Natural killer cell (primary cell): ENCODE measurements around the gene GAREM2. TPM values are rescaled to one million over a fixed set of nuclear protein-coding genes. Genes with fewer than 3 reads are reported as not detected.

Experiments used
- ATAC-seq, 3 donors: fragments of 150-1000 bp in 2 of 3; fragments of 200-7000 bp in 1 of 3; cut with Tn5 transposase; 1 replicate in 1 of 3; 2 replicates in 2 of 3; pipeline ENCODE4 v1.10.0; 2021; ENCODE audit warnings: mild to moderate bottlenecking in 2 of 3, moderate library complexity in 2 of 3
- DNase-seq, 2 donors: peaks; one replicate each; pipeline versions ENCODE4 v3.0.0 to v3.0.0-alpha.2; 2013 to 2021; ENCODE audit warnings: mixed read lengths in 1 of 2
- H3K27ac ChIP-seq: one replicate; pipeline ENCODE4 v1.5.1; 2013; ENCODE audit warnings: mild to moderate bottlenecking, low read length
- H3K27me3 ChIP-seq: one replicate; pipeline ENCODE4 v1.6.1; 2013; ENCODE audit warnings: low read length; ENCODE audit not compliant: control insufficient read depth, insufficient read depth
- H3K36me3 ChIP-seq: one replicate; pipeline ENCODE4 v1.6.1; 2013; ENCODE audit warnings: low read length; ENCODE audit not compliant: control insufficient read depth, insufficient read depth
- H3K4me1 ChIP-seq: one replicate; pipeline ENCODE4 v1.6.1; 2013; ENCODE audit warnings: low read length; ENCODE audit not compliant: control insufficient read depth, insufficient read depth
- H3K4me3 ChIP-seq: one replicate; pipeline ENCODE4 v1.5.1; 2013; ENCODE audit warnings: low read length
- H3K9me3 ChIP-seq: one replicate; pipeline ENCODE4 v1.6.1; 2013; ENCODE audit warnings: low read length; ENCODE audit not compliant: control insufficient read depth, insufficient read depth
- H3K27ac Mint-ChIP-seq, 2 donors: one replicate each; pipeline ENCODE4 v1.8.0; 2022; ENCODE audit warnings: mild to moderate bottlenecking in 2 of 2, mixed read lengths in 2 of 2, moderate library complexity in 1 of 2
- H3K27me3 Mint-ChIP-seq, 2 donors: one replicate each; pipeline ENCODE4 v1.8.0; 2022; ENCODE audit warnings: low read depth in 2 of 2, mixed read lengths in 2 of 2
- H3K36me3 Mint-ChIP-seq: one replicate; pipeline ENCODE4 v1.8.0; 2022; ENCODE audit warnings: mixed read lengths
- H3K4me1 Mint-ChIP-seq, 2 donors: one replicate each; pipeline ENCODE4 v1.8.0; 2022; ENCODE audit warnings: mixed read lengths in 2 of 2
- H3K4me3 Mint-ChIP-seq: one replicate; pipeline ENCODE4 v1.8.0; 2022; ENCODE audit warnings: mild to moderate bottlenecking, moderate library complexity, mixed read lengths
- H3K9me3 Mint-ChIP-seq, 2 donors: one replicate each; pipeline ENCODE4 v1.8.0; 2022; ENCODE audit warnings: mixed read lengths in 2 of 2
- CTCF ChIP-seq: fragments of 200-600 bp; IDR thresholded peaks from one replicate; pipeline ENCODE4 v1.8.0; 2022; ENCODE audit warnings: antibody characterized with exemption
- WGBS: methylation state at CpG from one replicate; pipeline ENCODE4 v1.1.7; 2013; ENCODE audit warnings: missing lambda C conversion rate; ENCODE audit not compliant: insufficient coverage; 5-methylcytosine and 5-hydroxymethylcytosine counted together
- intact Hi-C: fragments of 100-400 bp; cut with micrococcal nuclease; formaldehyde crosslinking; loops from one replicate; pipeline ENCODE4 v1.14.2; 2022
- total RNA-seq, 4 donors: library from RNA; stranded (reverse); fragments of 120-200 nt in 1 of 4; gene quantifications; one replicate each; pipeline versions ENCODE4 v1.2.3 to v1.2.4, GENCODE V29; 2013 to 2022

Gene GAREM2
- 1 to 10 TPM; 7.1 to 9.2 (median 7.2) TPM for total RNA-seq
- 1.1 TPM for total RNA-seq (2013)

- Histone ChIP-seq H3K27me3 (peaks cover 22% of the 10 kb centered on the region), H3K36me3 (no peaks in the 10 kb centered on the region), H3K27ac (no peak within 1 kb of the TSS), H3K4me1 (peaks cover 22% of the 10 kb centered on the region), H3K9me3 (no peaks in the 10 kb centered on the region), H3K4me3 (no peak within 1 kb of the TSS)
- intact Hi-C loops = loop anchor here (5.0 kb wide), 1 partner anchor 159 kb away; no protein-coding TSS in a partner anchor
- Mint-ChIP-seq H3K27ac (peak within 1 kb of the TSS in 1 of 2 donors; percentile 47), H3K36me3 (no peaks in the 10 kb centered on the region), H3K27me3 (peaks cover 40 to 48% of the 10 kb centered on the region in 2 donors), H3K9me3 (no peaks in the 10 kb centered on the region), H3K4me1 (peaks cover 17 to 24% of the 10 kb centered on the region in 2 donors), H3K4me3 (peak within 1 kb of the TSS; percentile 94)
- no peak for TF ChIP-seq CTCF
- DNase-seq = no peak
- 1% methylated on average over 82 of the region's 102 CpGs for WGBS
- ATAC-seq = peak in 2 of 3 donors; percentile 12 to 27
Measured at GRCh38 chr2:26172871-26173775, at the start of gene GAREM2. TSS of gene GAREM2 (plus strand) at chr2:26173088. CDS start at chr2:26173221, 133 bp downstream.

DNA sequence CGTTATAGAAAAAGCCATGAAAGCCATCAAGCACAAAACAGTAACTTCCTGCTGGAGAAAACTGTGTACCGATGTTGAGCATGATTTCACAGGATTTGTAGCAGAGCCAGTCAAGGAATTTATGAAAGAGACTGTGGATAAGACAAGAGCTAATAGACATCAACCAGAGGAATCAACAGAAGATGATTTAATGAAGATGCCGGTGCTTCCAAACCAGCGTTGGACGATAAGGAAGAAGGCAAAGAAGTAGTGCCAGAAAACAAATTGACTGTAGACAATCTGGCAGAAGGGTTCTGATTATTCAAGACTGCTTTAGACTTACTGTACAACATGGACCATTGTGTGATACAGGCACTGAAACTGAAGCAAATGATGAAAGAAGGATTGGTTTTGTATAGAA is 49.5 kb upstream of the GAREM2 start:
- Histone ChIP-seq H3K9me3 (no peaks in the 10 kb centered on the region), H3K4me3 (no peak overlapping the region), H3K36me3 (peaks cover 12% of the 10 kb centered on the region), H3K27me3 (no peaks in the 10 kb centered on the region), H3K4me1 (peaks cover 12% of the 10 kb centered on the region), H3K27ac (no peak overlapping the region)
- DNase-seq (no peak), ATAC-seq (no peak)
- intact Hi-C loops = loop anchor here (5.0 kb wide), 1 partner anchor 36 kb away; no protein-coding TSS in a partner anchor
- Mint-ChIP-seq H3K9me3 (no peaks in the 10 kb centered on the region), H3K36me3 (no peaks in the 10 kb centered on the region), H3K27me3 (no peaks in the 10 kb centered on the region), H3K27ac (peak overlapping the region in 1 of 2 donors; percentile 91), H3K4me1 (peaks cover 40 to 51% of the 10 kb centered on the region in 2 donors), H3K4me3 (no peak overlapping the region)
- WGBS = 95% methylated on average over 5 of the region's 5 CpGs
- no peak for TF ChIP-seq CTCF

DNA sequence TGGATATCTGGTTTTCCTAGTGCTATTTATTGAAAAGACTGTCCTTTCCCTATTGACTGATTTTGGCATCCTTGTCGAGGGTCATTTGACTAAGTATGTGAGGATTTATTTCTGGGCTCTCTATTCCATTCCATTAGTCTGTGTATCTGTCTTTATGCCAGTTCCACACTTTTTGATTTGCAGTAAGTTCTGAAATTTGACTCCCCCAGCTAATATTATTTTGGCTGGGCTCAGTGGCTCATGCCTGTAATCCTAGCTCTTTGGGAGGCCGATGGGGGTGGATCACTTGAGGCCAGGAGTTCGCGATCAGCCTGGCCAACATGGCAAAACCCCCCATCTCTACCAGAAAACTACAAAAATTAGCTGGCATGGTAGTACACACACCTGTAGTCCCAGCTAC is 46.8 kb upstream of the GAREM2 start:
- Histone ChIP-seq H3K9me3 (no peaks in the 10 kb centered on the region), H3K4me1 (peaks cover 12% of the 10 kb centered on the region), H3K4me3 (no peak overlapping the region), H3K36me3 (peaks cover 18% of the 10 kb centered on the region), H3K27ac (no peak overlapping the region), H3K27me3 (no peaks in the 10 kb centered on the region)
- no peak for TF ChIP-seq CTCF
- no peak for DNase-seq
- no peak overlapping the region for H3K4me3 Mint-ChIP-seq
- no peak overlapping the region for H3K27ac Mint-ChIP-seq
- H3K27me3 Mint-ChIP-seq = no peaks in the 10 kb centered on the region
- peaks cover 46 to 51% of the 10 kb centered on the region in 2 donors for H3K4me1 Mint-ChIP-seq
- intact Hi-C loops = no loop called here
- WGBS = 98% methylated on average over 4 of the region's 4 CpGs
- no peak for ATAC-seq
- H3K36me3 Mint-ChIP-seq = no peaks in the 10 kb centered on the region
- H3K9me3 Mint-ChIP-seq = no peaks in the 10 kb centered on the region
